HG03025 (cell line): ENCODE measurements around the gene PDZD4.

Source experiments
- ATAC-seq: cut with Tn5 transposase; IDR thresholded peaks from one replicate; pipeline ENCODE4 v1.9.1; 2021; ENCODE audit warnings: mild to moderate bottlenecking, moderate library complexity; ENCODE audit not compliant: unreplicated experiment, low FRiP score

PDZD4 gene

DNA sequence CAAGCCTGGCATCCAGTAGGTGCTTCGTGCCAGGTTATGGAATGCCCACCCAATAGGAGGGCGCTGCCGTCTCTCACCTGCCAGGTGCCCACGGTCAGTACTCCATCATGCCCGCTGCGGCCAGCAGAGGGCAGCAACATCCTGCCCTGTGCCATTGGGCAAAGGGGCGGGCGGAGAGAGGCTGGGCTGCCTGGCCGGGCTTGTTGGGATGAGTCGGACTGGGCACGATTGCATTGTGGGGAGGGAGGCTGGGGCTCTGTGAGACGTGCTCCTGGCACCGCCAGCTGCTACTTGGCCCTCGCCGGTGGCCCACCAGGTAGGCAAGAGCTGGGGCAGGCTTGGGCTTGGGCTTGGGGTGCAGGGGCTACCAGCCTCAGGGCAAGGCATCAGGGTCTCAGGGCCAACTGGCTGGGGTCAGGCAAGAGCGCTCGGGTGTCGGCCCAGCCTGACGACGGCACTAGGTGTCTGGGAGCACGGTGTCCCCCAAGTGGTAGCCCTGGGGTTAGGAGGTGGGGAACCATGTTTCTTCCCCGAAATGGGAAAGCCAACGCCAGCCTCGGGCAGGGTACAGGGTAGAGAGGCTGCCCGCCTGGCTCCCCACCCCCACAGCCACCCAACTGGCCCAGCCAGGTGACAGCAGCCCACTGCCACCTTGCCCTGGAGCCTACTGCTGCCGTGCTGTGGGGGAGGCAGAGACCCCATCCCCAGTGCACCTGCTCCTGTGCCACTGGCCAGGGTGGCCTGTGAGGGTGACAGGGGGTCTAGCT is 66.2 kb downstream of the PDZD4 start, which contains the start of gene PLXNB3:
Gene PLXNB3, plus strand, starts transcription at position 261 of the 767 bp plus-strand sequence. CDS start 1,287 bp downstream, outside the sequence.
- no peak for ATAC-seq

DNA sequence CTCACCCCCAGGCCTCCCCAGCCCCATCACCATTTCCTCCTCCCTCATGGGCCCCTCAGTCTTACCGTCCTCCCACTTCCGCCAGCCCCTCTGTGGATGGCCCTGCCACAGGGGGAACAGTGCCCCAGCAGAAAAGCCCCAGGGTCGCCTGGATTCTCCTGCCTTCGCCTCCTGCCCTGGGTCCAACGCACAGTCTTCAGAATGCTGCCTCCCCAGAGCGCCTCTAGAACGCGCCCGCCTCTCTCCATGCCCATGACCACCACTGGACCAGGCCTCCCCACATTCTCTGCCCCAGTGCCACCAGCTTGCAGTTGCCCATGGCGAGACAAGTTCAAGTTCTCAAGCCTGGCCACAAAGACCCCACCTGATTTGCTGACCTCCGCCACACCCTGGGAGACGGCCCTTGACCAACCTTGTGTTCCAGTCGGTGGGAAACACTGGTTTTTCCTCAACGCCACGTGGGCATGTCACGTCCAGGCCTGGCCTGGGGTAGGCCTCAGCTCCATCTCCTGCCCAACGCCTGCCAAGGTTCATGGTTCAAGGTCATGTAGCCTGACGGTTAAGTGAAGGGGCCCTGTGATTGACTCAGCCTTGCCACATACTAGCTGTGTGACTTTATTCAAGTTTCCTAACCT is 66.9 kb downstream of the PDZD4 start:
- ATAC-seq: no peak

DNA sequence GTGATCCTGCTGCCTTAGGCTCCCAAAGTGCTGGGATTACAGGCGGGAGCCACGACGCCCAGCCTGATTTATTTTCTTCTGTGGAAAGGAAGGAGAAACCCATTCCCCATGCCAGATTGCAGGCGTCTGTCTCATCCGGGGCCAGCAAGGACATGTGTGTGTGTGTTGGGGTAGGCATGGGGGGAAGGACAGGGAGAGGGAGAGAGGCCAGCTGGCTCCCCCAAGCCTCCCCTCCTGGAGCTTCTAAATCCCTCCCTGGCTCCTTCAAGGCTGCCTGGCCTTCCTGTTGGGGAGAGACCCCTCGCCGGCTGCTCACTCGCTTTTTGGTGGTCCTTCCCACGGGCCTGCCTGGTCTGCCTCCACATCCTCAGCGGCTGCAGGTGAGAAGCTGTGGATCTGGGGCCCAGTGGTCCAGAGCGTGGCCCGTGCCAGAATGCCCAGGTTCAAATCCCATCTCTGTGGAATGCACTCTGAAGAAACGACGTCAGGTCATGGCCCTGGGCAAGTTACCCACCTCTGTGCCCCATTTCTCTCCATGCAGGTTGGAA is 67.6 kb downstream of the PDZD4 start:
- ATAC-seq: no peak

DNA sequence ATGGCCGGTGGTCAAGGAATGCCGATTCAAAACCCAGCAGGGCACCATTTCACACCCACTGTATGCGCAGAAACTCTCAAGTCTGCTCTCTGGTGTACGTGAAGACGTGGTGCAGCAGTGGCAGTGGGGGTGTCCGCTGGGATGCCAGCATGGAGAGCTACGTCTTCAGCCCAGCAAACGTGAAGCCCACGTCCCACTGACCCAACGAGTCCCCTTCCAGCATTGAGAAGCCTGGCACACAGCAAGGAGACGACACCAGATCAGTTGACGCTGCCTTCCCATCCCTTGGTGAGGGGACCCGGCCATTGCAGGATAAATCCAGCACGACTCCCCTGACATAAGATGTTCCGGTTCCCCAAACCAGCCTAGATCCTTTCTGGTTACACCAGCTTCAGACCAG is 68.5 kb downstream of the PDZD4 start:
- no peak for ATAC-seq

DNA sequence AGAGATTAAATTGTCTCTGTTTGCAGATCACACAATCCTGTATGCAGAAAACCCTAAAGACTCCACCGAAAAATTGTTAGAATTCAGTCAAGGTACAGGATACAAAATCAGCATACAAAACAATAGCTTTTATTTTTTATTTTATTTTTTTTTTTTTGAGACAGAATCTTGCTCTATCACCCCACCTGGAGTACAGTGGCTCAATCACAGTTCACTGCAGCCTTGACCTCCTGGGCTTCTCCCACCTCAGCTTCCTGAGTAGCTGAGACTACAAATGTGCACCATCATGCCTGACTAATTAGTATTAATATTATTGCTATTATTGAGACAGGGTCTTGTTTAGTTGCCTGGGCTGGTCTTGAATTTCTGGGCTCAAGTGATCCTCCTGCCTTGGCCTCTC is 75.2 kb downstream of the PDZD4 start:
- ATAC-seq: no peak
